Adrenal gland (tissue), 12 donors: ENCODE data around the gene ACSF3. TPM values are rescaled to one million over a fixed set of nuclear protein-coding genes. Genes with fewer than 3 reads are reported as not detected.
"Not testable (repeated sequence)": the region's sequence is repeated elsewhere in the genome, so short reads cannot be mapped to it uniquely, and the experiment has no call there.

Experiments used
- DNase-seq, 7 donors: peaks; one replicate each; pipeline ENCODE4 v3.0.0-alpha.2; 2019 to 2020
- H3K27ac ChIP-seq, 5 donors: fragments of 200-600 bp; sonication (generic) in 4 of 5; 1 replicate in 3 of 5; 2 replicates in 2 of 5; pipeline versions ENCODE4 v1.5.1 to v1.8.0; 2016 to 2020; ENCODE audit warnings: mild to moderate bottlenecking in 1 of 5
- H3K27me3 ChIP-seq: fragments of 200-600 bp; 2 replicates; pipeline ENCODE4 v1.8.0; 2021
- H3K36me3 ChIP-seq, 2 donors: fragments of 200-600 bp; replicated peaks in 1 of 2; 1 replicate in 1 of 2; 2 replicates in 1 of 2; pipeline versions ENCODE4 v1.5.1 to v1.8.0; 2018 to 2022
- H3K4me1 ChIP-seq, 2 donors: fragments of 200-600 bp; replicated peaks in 1 of 2; 1 replicate in 1 of 2; 2 replicates in 1 of 2; pipeline versions ENCODE4 v1.5.1 to v1.8.0; 2018 to 2021
- H3K4me3 ChIP-seq, 4 donors: fragments of 200-600 bp; sonication (generic) in 3 of 4; one replicate each; pipeline ENCODE4 v1.5.1; 2016 to 2018
- H3K9me3 ChIP-seq, 3 donors: fragments of 200-600 bp; sonication (generic) in 1 of 3; replicated peaks in 1 of 3; 1 replicate in 2 of 3; 2 replicates in 1 of 3; pipeline versions ENCODE4 v1.5.1 to v1.8.0; 2016 to 2021
- POLR2A ChIP-seq, 2 donors: fragments of 450-650 bp; IDR thresholded peaks; one replicate each; pipeline ENCODE4 v1.6.1; 2017; ENCODE audit warnings: antibody characterized with exemption in 2 of 2, mild to moderate bottlenecking in 2 of 2, moderate library complexity in 1 of 2
- WGBS, 4 donors: extraction: QIAGEN DNeasy Blood & Tissue Kit in 2 of 4; methylation state at CpG; one replicate each; pipeline versions ENCODE4 v1.1.5 to v1.1.7; 2013 to 2017; 5-methylcytosine and 5-hydroxymethylcytosine counted together
- intact Hi-C, 2 donors: fragments of 100-400 bp; cut with DNase I; formaldehyde crosslinking; loops; one replicate each; pipeline versions ENCODE4 v1.14.1 to v1.15.0; 2022 to 2023
- polyA plus RNA-seq, 3 donors: library from polyadenylated mRNA; stranded (reverse); fragments of 200-250 nt in 2 of 3; fragments of 350-450 nt in 1 of 3; fragmentation: Illumina TruSeq in 1 of 3; extraction: RNeasy Lipid Tissue Mini Kit (QIAGEN cat#74804) in 1 of 3; gene quantifications; one replicate each; pipeline ENCODE4 v1.2.3, GENCODE V29; 2013 to 2014
- total RNA-seq, 9 donors: library from RNA; depleted of rRNA in 4 of 9; stranded (reverse); fragments of >200 nt in 4 of 9; fragments of 120-200 nt in 1 of 9; fragmentation: NEBNext Ultra II Directional in 1 of 9; extraction: Animal tissue kit (Norgen Biotek cat#: 25700) in 1 of 9; gene quantifications; one replicate each; pipeline versions ENCODE4 v1.1.0 to v1.2.4, GENCODE V29; 2013 to 2023
- TF ChIP-seq, protein P1 (sequence below), 6 experiments: fragments of 450-650 bp in 4 of 6; fragments of 200-600 bp in 2 of 6; sonication (generic) in 1 of 6; IDR thresholded peaks; 1 replicate in 5 of 6; 2 replicates in 1 of 6; pipeline versions ENCODE4 v1.5.1 to v1.8.0; 2016 to 2021; ENCODE audit warnings: antibody characterized with exemption in 6 of 6, mild to moderate bottlenecking in 2 of 6, moderate library complexity in 1 of 6
- donor health status: healthy with polysubstance abuse.
- donor health status: Bipolar disorder and iron deficiency.
- donor health status: DM: yes; HTN: yes; CAD: no.
- donor health status: DM: no; HTN: no; CAD: no.
- donor health status: DM: no; HTN: no; CAD: no.
- donor health status: DM: yes; HTN: yes; CAD: no.

Gene ACSF3
- total and polyA plus RNA-seq, 12 donors, result 32.4 to 90.3 (median 57.0) TPM

DNA sequence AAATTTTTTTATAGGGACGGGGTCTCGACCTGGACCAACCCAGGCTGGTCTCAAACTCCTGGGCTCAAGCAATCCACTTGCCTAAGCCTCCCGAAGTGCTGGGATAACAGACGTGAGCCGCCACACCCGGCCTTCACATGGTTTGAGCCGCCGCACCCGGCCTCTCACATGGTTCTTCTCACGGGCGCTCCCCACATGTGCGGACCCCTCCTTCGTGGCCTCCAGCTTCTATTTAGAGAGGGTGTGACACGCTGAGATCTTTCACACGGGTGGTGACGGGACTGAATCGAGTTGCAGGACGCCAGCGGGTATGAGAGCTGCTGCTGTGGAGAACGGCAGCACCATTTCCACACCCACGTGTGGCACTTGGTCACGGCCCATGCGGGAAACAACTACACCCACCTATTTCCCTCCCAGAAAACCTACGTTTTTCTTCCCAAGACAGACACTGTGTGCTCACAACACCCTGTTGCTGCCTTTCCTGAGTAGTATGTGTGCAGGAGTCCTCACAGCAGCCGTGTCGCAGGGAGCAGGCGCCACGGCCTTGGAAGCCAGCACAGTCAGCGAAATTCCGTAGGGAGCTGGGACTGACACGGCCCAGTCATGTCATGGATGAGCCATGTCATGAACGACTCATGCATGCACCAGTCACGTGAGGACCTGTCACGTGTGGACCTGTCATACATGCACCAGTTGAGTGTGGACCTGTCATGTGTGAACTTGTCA lies 20.1 kb upstream of the ACSF3 start:
- Histone ChIP-seq H3K9me3 (no peaks in the 10 kb centered on the region), H3K4me1 (no peaks in the 10 kb centered on the region), H3K27me3 (peaks cover 9% of the 10 kb centered on the region), H3K36me3 (no peaks in the 10 kb centered on the region), H3K27ac (no peak overlapping the region), H3K4me3 (no peak overlapping the region)
- 86 to 91% (median 89%) methylated on average over 26 to 34 of the region's 34 CpGs for WGBS, 4 donors
- no peak for TF ChIP-seq POLR2A (IDR thresholded peaks at IDR 0.05)
- TF ChIP-seq, protein P1, sequence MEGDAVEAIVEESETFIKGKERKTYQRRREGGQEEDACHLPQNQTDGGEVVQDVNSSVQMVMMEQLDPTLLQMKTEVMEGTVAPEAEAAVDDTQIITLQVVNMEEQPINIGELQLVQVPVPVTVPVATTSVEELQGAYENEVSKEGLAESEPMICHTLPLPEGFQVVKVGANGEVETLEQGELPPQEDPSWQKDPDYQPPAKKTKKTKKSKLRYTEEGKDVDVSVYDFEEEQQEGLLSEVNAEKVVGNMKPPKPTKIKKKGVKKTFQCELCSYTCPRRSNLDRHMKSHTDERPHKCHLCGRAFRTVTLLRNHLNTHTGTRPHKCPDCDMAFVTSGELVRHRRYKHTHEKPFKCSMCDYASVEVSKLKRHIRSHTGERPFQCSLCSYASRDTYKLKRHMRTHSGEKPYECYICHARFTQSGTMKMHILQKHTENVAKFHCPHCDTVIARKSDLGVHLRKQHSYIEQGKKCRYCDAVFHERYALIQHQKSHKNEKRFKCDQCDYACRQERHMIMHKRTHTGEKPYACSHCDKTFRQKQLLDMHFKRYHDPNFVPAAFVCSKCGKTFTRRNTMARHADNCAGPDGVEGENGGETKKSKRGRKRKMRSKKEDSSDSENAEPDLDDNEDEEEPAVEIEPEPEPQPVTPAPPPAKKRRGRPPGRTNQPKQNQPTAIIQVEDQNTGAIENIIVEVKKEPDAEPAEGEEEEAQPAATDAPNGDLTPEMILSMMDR (IDR thresholded peaks at IDR 0.05), result no peak
- no peak for DNase-seq
- intact Hi-C loops, result no loop called here

DNA sequence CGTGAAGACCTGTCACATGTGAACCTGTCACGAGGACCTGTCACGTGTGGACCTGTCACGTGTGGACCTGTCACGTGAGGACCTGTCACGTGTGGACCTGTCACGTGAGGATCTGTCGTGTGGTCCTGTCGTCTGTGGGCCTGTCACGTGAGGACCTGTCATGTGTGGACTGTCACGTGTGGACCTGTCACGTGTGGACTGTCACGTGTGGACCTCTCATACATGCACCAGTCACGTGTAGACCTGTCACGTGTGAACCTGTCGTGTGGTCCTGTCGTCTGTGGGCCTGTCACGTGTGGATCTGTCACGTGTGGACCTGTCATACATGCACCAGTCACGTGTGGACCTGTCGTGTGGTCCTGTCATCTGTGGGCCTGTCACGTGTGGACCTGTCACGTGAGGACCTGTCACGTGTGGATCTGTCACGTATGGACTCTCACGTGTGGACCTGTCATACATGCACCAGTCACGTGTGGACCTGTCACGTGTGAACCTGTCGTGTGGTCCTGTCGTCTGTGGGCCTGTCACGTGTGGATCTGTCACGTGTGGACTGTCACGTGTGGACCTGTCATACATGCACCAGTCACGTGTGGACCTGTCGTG lies 19.5 kb upstream of the ACSF3 start:
- H3K9me3 ChIP-seq, H3K4me3 ChIP-seq, H3K4me1 ChIP-seq, H3K36me3 ChIP-seq, DNase-seq, H3K27ac ChIP-seq, H3K27me3 ChIP-seq, intact Hi-C loops: not testable (repeated sequence)
- 87 to 95% (median 91%) methylated on average over 11 to 35 of the region's 35 CpGs for WGBS, 4 donors

DNA sequence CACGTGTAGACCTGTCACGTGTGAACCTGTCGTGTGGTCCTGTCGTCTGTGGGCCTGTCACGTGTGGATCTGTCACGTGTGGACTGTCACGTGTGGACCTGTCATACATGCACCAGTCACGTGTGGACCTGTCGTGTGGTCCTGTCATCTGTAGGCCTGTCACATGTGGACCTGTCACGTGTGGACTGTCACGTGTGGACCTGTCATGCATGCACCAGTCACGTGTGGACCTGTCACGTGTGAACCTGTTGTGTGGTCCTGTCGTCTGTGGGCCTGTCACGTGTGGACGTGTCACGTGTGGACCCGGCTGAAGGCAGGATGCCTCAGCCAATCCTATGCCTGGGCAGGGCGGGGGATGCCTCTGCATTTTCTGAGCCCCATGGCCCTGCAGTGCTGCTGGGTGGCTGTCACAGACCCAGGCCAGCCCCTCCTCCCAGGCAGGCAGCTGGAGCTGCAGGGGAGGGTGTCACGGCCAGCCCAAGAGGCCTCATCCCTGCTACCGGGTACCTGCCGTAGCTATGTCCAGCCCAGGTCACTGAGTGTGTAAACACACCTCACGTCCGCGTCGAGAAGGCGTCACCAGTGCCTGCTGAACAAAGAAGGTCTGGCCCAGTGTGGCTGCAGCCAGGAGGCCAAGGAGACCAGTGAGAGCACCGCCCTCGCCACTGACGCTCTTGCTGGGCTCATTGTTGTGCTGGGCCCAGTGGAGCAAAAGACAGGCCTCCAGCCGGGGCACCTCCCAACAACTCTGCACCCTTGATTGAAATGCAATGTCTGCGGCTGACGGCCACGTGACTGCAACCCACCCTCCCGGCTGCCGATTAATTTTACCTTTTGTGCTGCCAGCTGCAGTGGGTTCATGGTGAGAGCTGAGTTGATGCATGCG lies 18.6 kb upstream of the ACSF3 start:
- TF ChIP-seq, protein P1 (IDR thresholded peaks at IDR 0.05), result no peak
- TF ChIP-seq POLR2A (IDR thresholded peaks at IDR 0.05), result no peak
- no peak overlapping the region for H3K4me3 ChIP-seq
- no peaks in the 10 kb centered on the region for H3K9me3 ChIP-seq
- no peak for DNase-seq
- no peaks in the 10 kb centered on the region for H3K36me3 ChIP-seq
- no peaks in the 10 kb centered on the region for H3K4me1 ChIP-seq
- H3K27ac ChIP-seq, result no peak overlapping the region
- peaks cover 9% of the 10 kb centered on the region for H3K27me3 ChIP-seq
- intact Hi-C loops, result no loop called here
- WGBS, 4 donors, result 83 to 93% (median 90%) methylated on average over 12 to 37 of the region's 37 CpGs

DNA sequence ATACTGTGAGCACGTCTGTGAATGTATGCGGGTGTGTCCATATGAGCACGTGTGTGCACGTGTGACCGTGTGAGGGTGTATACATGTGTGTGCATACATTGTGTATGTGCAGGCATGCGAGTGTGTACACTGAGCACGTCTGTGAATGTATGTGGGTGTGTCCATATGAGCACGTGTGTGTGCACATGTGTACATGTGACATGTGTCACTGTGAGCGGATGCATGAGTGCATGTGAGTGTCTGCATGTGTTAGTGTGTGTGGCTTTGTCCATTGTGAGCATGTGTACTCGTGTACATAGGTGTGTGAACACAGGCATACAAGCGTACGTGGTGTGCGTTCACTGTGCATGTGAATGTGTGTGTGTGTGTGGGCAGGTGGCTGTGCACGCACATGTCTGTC lies 17.5 kb upstream of the ACSF3 start:
- peaks cover 9% of the 10 kb centered on the region for H3K27me3 ChIP-seq
- H3K36me3 ChIP-seq, result no peaks in the 10 kb centered on the region
- H3K9me3 ChIP-seq, result no peaks in the 10 kb centered on the region
- DNase-seq, result no peak
- intact Hi-C loops, result no loop called here
- 85 to 91% (median 89%) methylated on average over 14 of the region's 14 CpGs for WGBS, 4 donors
- TF ChIP-seq, protein P1 (IDR thresholded peaks at IDR 0.05), result no peak
- TF ChIP-seq POLR2A (IDR thresholded peaks at IDR 0.05), result no peak
- H3K27ac ChIP-seq, result no peak overlapping the region
- H3K4me1 ChIP-seq, result no peaks in the 10 kb centered on the region
- no peak overlapping the region for H3K4me3 ChIP-seq
